GM21619 (cell line): Measurements from ENCODE around the gene DCDC2B.
A peak's percentile ranks its signal among the peaks of the same experiment; 100 is the strongest.

Source experiments
- ATAC-seq: cut with Tn5 transposase; IDR thresholded peaks from one replicate; pipeline ENCODE4 v1.9.1; 2021; ENCODE audit not compliant: unreplicated experiment

Gene DCDC2B

DNA sequence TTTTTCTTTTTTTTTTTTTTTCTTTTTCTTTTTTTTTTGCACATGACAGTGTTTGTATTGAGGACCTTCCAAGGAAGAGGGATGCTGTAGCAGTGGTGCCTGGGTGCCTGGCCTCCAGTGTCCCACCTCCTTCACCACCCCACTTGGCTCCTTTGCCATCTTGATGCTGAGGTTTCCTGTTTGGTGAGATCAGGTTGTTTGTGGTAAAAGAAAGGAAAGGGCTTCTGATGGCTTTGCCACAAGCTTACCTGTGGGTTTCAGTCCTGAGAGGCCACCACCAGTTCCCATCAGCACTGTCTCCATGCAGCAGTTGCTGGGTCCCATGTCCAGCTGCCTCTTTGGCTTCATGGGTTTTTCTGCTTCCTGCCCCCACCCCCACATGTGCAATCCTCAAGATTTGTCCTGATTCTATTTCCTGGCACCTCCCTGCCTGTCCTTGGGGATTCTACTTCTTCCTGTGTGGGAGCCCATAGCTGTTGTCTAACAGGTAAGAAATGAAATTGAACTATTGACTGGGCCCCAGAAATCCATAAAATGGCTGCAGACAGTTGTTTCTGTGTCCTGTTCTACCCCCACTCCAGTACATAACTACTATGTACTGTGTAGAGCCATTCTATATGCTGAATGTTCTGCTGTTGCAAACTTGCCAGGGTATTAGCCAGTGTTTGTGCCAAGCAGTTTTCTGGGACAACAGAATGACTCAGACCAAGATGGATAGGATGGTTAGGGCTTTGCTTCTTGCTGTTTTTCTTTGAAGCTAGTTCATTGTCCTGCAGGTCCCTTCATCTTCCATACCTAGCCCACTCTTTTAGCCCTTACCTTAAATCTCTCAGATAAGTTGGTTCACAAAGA is 12.7 kb upstream of the DCDC2B start:
- no peak for ATAC-seq

- no peak for ATAC-seq
Measured at GRCh38 chr1:32197074-32197473, 11.8 kb upstream of the DCDC2B start.

- ATAC-seq: no peak
Measured at GRCh38 chr1:32197837-32198236, 11.1 kb upstream of the DCDC2B start.

GRCh38 chr1:32198237-32199042 is 10.4 kb upstream of the DCDC2B start:
- ATAC-seq: no peak

- ATAC-seq: no peak
Measured at GRCh38 chr1:32199043-32199716, 9.7 kb upstream of the DCDC2B start.

GRCh38 chr1:32199717-32200072 is 9.2 kb upstream of the DCDC2B start:
- ATAC-seq: no peak

DNA sequence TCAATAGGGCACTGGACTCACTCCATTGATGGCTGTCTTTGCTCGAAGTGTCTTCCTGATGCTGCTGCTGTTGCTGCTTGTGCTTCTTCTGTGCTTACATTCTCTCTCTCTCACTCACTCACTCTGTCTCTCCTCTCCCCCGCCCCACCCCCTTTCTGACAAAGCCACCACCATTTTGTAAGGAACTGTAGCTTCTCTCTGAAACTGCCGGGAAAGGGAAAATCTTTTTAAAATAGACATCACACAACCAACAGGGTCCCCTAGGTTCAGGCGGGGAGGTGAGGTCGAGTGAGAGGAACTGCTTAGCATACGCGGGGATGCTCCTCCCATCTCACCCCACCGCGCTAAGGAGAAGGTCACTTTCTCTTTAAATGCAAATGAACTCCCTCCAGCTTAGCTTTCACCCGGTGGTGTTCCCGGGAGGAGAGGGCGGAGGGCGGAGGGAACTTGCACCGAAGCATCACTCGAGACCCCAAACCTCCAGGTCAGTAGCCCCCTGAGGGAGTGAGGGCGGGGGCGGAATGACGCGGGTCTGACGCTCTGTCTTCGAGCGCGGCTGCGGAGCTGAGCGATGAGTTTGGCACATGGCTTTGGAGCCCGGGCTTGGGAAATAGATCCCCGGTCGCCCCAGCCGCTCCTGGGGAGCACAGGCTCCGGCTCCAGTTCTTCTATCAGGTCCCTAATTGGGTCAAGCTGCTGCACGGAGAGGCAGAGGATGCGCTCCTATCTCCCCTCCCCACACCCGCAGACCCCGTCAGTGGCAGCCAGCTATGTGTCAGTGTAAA is 8.5 kb upstream of the DCDC2B start, which contains the start of gene CCDC28B:
Gene CCDC28B (plus strand): TSS at position 370 of the 785 bp plus-strand sequence. CDS start 1,341 bp downstream, outside the sequence.
- no peak for ATAC-seq

DNA sequence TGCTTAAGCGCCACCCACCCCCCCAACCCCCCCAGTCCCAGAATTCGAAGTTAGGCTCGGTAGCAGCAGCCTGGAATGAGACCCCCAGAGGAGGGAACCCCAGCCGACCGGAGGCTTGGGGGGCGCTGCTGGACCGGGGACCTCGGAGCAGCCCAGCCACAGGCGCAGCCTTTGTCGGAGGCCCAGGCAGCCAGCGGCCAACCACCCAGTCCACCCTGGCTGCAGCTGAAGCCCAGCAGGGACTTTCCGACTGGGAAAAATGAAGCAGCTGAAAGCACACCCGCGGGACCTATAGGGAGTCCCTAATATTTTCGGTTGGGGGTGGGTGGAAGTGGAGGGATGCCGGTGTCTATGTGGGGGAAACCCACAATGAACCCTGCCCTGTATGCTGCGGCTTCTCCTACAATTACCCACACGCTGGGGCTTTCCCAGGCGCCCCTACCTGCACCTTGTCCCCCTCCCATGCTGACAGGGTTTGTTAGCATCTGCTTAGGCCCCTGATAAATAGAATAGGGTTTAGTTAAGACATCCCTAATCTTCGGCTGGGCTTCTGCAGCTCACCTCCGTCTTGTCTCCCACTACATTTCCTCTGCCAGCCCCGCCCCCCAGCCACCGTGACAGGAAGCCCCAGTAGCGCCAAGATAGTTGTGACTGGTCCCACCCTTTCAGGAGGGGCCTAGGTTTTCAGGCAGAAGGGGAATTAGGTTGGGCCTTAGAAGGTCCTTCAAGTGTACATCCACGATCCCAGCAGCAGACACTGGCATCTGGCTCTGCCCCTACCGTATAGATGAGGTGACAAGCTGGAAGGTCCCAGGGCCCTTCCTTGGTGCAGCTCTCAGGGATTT is 7.7 kb upstream of the DCDC2B start:
- peak; percentile 37 for ATAC-seq

- no peak for ATAC-seq
Measured at GRCh38 chr1:32204943-32205361, 3.9 kb upstream of the DCDC2B start.

DNA sequence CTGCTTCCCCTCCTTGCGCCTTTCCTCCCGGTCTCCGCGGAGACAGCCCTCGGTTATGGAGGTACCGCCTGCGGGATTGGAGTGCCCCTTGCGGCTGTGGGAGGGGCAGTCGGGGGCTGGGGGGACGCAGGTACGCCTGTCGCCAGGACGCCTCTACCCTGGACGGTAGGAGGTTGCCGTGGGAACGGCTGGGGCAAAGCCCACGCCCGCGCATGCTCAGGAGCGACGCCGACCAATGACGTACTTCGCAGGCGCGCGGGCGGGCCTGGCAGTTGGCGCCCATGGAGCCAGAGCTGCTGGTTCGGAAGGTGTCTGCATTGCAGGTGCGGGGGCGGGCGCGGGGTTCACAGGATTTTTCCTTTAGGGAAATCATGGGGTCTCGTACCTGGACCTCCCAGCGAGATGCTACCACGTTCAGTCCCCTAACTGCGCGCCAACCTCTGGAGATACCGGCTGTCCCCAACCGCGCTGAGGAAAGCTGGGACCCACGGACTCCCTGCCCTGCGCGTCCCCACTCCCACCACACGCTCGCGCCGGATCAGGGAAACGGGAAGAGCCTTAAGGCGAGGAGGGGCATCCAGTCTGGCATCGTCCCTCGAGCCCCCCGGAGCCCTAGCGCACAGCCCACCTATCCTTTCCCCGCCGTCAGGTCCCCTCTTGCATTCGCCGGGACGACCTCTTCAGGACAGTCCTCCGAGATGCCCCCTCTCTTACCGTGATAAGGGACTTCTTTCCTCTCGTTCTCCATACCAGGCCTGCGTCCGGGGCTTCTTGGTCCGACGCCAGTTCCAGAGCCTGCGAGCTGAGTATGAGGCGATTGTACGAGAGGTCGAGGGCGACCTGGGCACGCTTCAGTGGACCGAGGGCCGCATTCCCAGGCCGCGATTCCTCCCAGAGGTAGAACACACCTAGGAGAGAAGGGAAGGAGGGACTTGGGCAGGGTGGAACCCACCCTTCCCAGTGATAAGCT is 3.2 kb upstream of the DCDC2B start, which contains the start of gene IQCC:
Gene IQCC (plus strand): TSS at position 271 of the 970 bp plus-strand sequence. CDS start 11 bp downstream, at position 282.
- ATAC-seq: peak; percentile 41

DNA sequence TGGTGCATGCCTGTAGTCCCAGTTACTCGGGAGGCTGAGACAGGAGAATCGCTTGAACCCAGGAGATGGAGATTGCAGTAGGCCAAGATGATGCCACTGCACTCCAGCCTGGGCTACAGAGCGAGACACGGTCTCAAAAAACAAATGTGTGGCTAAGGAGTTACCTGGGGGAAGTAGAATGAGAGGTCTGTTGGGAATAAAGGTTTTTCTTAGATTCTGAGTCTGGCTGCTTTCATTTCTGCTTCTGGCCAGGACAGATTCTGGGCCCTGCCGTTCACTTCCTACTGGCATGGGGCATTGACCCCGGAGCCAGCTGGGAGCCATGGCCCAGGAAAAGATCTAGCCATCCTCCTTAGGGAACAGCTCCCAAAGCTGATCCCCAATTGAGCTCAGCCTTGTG is 420 bp upstream of the DCDC2B start:
- ATAC-seq: no peak

GRCh38 chr1:32215629-32216480 is 7.0 kb downstream of the DCDC2B start:
- no peak for ATAC-seq

GRCh38 chr1:32216566-32216965 is 7.7 kb downstream of the DCDC2B start:
- no peak for ATAC-seq

GRCh38 chr1:32219022-32219421 is 10.1 kb downstream of the DCDC2B start:
- no peak for ATAC-seq

GRCh38 chr1:32220746-32221580 is 12.1 kb downstream of the DCDC2B start:
- no peak for ATAC-seq

- no peak for ATAC-seq
Measured at GRCh38 chr1:32221581-32221979, 12.7 kb downstream of the DCDC2B start.
